HG03103 (cell line): ENCODE data around the gene FERMT3.
"Not testable (repeated sequence)": the region's sequence is repeated elsewhere in the genome, so short reads cannot be mapped to it uniquely, and the experiment has no call there.

Experiments used
- ATAC-seq: cut with Tn5 transposase; IDR thresholded peaks from one replicate; pipeline ENCODE4 v1.9.1; 2021; ENCODE audit warnings: low read depth; ENCODE audit not compliant: unreplicated experiment

The FERMT3 gene

DNA sequence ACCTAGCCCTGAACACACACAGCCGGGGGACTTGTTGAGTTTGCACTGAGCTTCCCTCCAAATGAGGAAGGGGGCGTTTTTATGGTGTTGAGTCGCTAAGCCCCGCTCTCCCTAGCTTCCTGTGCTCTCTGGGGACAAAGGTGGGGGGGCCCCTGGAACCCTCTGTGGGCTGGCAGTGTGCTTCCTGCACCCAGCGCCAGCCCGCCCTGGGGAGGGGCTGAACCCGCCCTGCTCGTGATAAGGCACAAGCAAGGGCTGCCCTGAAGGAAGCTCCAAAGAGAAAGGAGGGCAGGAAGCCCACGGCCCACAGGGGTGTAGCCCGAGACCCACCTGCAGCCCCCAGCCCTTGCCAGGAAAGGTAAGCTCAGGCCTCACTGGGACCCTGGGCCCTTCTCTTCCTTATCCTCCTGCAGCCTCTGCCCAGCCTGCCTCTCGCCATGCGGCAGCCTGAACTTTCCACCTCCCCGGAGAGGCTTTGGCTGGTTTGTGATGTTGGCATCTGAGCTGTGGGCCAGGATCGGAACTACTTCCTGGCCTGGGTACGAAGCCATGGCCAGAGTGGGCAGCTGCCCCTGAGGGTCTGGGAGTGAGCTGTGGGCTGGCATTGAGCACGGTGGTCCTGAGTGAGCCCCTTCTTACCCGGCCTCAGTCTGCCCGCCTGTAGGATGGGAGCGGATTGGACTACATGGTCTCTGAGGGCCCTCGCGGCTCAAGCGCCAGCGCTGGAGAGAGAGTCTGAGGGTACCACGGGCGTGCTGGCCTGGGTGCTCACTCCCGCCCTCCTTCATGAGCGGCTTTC, at the start of gene FERMT3:
Gene FERMT3 (plus strand): TSS at position 265 of the 799 bp plus-strand sequence. CDS start 644 bp downstream, outside the sequence.
- no peak for ATAC-seq

- no peak for ATAC-seq
Measured at GRCh38 chr11:64157631-64158394, 48.7 kb upstream of the FERMT3 start.

GRCh38 chr11:64161037-64161436, 45.5 kb upstream of the FERMT3 start:
- no peak for ATAC-seq

GRCh38 chr11:64162769-64163168, 43.8 kb upstream of the FERMT3 start:
- ATAC-seq, result not testable (repeated sequence)

- ATAC-seq, result no peak
Measured at GRCh38 chr11:64163951-64164350, 42.6 kb upstream of the FERMT3 start.

GRCh38 chr11:64164392-64165312, 41.9 kb upstream of the FERMT3 start:
- no peak for ATAC-seq

GRCh38 chr11:64165481-64165841, 41.1 kb upstream of the FERMT3 start:
- ATAC-seq, result no peak

DNA sequence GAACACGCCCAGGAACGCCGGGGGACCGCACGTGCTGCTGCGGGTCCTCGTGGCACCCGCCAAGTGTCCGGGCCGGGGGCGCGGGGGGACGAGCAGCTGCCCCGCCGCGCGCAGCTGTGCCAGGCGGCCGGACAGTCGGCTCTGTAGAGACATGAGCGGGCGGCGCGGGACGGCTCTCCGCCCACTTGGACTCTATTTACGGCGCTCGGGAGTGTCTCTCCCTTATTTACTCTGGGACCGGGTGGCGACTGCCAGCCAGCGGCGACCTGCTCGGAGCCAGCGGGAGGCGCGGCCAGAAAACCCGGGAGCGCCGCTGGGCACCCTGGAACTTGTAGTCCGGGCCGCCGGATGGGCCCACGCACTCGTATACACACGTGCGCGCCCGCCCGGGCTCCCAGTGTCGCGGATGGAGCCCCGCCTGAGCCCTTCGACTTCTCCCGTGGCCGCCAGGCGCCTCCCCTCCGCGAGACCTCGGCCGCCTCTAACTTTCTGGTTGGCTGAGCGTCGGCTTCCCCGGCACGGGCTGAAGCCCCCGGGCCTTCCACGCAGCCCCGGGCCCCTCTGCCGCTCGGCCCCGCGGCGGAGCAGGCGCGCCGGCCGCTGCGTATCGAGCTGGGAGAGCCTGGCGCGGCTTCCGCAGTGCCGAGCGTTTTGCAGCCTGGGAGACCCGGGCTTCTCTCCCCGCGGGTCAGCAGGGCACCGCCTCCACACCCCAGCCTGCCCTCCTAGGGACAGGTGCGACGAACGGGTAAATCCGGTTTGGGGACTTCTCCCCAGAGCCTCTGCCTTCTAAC, 40.5 kb upstream of the FERMT3 start, which contains the start of gene MACROD1:
Gene MACROD1 (minus strand): TSS at position 272 of the 794 bp plus-strand sequence. CDS start 119 bp downstream, at position 153.
- peak; percentile 75 for ATAC-seq

GRCh38 chr11:64170419-64170818, 36.1 kb upstream of the FERMT3 start:
- ATAC-seq, result no peak

DNA sequence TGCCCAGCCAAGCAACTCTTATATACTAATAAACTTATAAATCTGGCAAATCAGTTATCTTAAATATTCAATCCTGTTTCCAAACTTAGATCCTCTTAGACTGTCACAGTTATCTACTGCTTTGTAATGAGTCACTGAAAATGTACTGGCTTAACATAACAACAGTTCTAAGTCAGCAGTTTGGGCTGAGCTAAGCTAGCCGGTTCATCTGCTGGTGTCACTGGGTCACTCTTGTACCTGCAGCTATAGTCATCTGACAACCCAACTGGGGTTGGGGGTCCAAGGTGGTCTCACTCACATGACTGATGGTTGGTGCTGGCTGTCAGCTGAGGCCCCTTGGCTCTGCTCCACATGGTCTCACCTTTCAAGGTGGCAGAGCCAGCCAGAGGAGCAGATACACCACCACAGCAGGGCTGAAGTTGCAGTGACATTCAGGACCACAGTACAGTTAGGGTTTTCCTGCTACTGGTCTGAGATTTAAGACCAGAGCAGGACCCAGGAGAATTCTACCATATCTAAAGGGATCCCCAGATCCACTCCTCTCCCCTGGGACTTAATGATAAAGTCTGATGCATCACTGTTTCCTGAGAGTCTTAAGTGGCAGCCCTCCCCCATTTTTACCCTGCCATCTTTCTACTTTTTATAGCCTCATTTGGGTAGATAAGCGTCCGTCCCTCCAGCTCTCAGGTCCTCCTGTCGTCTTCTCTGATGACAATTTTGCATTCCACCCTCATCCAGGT, 32.7 kb upstream of the FERMT3 start:
- ATAC-seq, result no peak

DNA sequence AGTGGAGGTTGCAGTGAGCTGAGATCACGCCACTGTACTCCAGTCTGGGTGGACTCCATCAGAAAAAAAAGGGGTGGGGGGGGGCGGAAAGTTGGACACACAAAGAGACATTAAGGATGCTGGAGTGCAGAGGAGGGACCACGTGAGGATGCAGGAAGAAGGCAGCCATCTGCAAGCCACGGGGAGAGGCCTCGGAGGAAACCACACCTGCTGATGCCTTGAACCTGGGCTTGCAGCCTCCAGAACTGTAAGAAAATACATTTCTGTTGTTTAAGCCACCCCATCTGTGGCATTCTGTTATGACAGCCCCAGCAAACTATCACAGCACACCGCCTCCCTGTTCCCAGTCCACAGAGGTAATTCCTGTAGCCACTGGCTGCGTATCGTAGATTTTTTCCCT, 29.8 kb upstream of the FERMT3 start:
- ATAC-seq, result no peak

DNA sequence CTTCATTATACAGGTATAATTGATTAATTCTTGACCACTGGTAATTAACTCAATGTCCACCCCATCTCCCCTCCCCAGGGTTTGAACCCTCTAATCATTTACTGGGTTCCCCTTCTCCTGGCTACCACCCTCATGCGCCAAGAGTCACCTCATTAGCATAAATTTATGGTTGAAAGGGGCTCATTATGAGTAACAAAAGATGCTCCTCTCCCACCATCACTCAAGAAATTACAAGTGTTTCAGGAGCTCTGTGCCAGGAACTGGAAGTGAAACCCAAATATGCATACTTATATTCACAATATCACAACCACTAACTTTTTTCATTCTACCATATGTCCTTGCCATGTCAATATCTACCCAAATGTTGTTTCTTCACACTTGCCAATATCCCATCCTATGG, 28.3 kb upstream of the FERMT3 start:
- ATAC-seq, result no peak

- ATAC-seq, result no peak
Measured at GRCh38 chr11:64178951-64179639, 27.4 kb upstream of the FERMT3 start.

GRCh38 chr11:64180891-64181290, 25.6 kb upstream of the FERMT3 start:
- no peak for ATAC-seq

DNA sequence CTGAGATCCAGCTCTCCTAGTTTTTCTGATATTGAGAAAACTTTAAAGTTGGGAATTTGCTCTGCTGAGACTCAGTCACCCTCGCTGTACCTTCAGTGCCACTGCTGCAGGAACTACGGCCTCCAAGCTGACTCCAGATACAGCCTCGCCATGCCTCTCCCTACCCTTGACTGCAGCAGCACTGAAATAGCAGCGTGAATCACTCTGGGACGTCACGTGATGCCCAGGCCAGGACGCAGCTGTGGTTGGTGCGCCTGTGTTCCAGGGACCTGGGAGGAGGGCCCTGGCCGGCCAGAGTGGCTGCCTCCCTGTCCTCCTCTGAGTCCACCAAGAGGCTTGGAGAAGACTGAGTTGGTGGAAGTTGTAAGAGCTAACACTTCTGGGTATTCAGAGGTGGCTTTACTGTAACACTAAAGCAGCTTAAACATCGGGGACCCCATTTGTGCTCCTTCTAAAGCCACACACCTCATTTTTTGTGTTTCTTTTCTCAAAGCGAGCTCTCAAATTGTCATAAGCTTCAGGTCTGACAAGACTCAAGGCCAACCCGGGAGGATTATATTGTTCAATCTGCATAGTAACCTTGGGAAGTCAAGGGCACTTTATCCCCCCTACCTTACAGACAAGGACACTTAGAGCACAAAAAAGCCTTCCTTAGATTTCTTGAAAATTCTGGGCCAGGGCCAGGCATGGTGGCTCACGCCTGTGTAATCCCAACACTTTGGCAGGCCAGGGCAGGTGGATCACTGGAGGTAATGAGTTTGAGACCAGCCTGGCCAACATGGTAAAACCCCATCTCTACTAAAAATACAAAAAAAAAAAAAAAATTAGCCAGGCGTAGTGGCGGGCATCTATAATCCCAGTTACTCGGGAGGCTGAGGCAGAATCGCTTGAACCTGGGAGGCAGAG, 24.8 kb upstream of the FERMT3 start:
- ATAC-seq, result no peak

GRCh38 chr11:64183890-64184289, 22.6 kb upstream of the FERMT3 start:
- no peak for ATAC-seq

GRCh38 chr11:64185175-64185692, 21.3 kb upstream of the FERMT3 start:
- ATAC-seq, result peak; percentile 8
